A673 (cell line): ENCODE measurements around the gene OST4.

Experiments
- EZH2 ChIP-seq: fragments of 200-600 bp; sonication (generic); IDR thresholded peaks from 2 replicates; pipeline ENCODE4 v1.6.1; 2017; ENCODE audit warnings: borderline replicate concordance, low read depth, mild to moderate bottlenecking, mixed read lengths, antibody characterized with exemption, low read length; ENCODE audit not compliant: poor library complexity, severe bottlenecking
- TF ChIP-seq, protein P1 (sequence below): fragments of 300-800, 200-600 bp; sonication (generic); conservative IDR thresholded peaks from 2 replicates; pipeline ENCODE4 v1.5.1; 2017; ENCODE audit warnings: low read depth, mild to moderate bottlenecking, antibody characterized with exemption, low read length, moderate library complexity, mixed read lengths

DNA sequence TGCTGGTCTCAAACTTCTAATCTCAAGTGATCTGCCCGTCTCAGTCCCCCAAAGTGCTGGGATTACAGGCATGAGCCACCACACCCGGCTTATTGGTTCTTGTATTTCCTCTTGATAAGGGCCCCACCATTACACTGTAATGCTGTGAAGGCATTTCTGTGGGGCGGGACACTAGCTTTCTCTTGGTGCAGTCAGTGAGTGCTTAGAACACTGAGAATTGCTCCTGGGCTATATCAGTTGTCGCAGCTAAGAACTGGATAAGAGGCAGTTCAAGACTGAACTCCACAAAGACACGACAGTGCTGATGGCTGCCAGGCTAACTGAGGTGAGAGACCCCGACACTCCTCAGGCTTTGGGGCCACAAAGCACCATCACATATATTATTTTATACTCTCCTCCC lies 17.2 kb upstream of the OST4 start:
- TF ChIP-seq, protein P1, sequence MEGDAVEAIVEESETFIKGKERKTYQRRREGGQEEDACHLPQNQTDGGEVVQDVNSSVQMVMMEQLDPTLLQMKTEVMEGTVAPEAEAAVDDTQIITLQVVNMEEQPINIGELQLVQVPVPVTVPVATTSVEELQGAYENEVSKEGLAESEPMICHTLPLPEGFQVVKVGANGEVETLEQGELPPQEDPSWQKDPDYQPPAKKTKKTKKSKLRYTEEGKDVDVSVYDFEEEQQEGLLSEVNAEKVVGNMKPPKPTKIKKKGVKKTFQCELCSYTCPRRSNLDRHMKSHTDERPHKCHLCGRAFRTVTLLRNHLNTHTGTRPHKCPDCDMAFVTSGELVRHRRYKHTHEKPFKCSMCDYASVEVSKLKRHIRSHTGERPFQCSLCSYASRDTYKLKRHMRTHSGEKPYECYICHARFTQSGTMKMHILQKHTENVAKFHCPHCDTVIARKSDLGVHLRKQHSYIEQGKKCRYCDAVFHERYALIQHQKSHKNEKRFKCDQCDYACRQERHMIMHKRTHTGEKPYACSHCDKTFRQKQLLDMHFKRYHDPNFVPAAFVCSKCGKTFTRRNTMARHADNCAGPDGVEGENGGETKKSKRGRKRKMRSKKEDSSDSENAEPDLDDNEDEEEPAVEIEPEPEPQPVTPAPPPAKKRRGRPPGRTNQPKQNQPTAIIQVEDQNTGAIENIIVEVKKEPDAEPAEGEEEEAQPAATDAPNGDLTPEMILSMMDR, result no peak
- no peak for TF ChIP-seq EZH2
